ENCODE measurements around the gene MRTFB.

DNA sequence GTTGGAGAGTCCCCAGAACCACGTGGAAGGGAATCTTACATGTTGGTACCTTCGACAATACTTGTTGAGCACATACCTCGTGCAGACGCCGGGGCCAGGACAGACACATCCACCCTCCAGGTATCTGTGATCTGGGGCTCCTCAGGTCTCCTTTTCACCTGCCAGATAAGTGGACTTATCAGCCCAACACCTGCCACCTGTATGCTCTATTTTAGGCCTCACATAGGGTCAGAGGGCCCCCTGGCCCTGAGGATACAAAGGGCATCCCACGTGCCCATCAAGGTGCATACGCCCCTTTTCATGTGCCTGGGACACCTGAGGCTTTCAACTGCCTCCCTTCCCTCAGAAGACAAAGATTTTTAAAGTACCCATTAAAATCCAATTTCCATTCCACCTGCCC lies 212.7 kb downstream of the MRTFB start:
- TF ChIP-seq FOXA1 (IDR thresholded peaks at IDR 0.05) = no peak
- no peak for TF ChIP-seq CTBP1 (IDR thresholded peaks at IDR 0.05; ENCODE audit: borderline replicate concordance)
- no peak for TF ChIP-seq ELF4 (IDR thresholded peaks at IDR 0.05)
- TF ChIP-seq SUZ12 (IDR thresholded peaks at IDR 0.05) = no peak
- no peak for TF ChIP-seq FOXK2 (IDR thresholded peaks at IDR 0.05)
- no peak for TF ChIP-seq FOXM1 (IDR thresholded peaks at IDR 0.05; ENCODE audit: borderline replicate concordance)
- TF ChIP-seq BHLHE40 (IDR thresholded peaks at IDR 0.05; ENCODE audit: borderline replicate concordance) = no peak
- no peak for TF ChIP-seq ARNT (IDR thresholded peaks at IDR 0.05)
- TF ChIP-seq ZNF384 (IDR thresholded peaks at IDR 0.05) = no peak
- TF ChIP-seq, protein P1, sequence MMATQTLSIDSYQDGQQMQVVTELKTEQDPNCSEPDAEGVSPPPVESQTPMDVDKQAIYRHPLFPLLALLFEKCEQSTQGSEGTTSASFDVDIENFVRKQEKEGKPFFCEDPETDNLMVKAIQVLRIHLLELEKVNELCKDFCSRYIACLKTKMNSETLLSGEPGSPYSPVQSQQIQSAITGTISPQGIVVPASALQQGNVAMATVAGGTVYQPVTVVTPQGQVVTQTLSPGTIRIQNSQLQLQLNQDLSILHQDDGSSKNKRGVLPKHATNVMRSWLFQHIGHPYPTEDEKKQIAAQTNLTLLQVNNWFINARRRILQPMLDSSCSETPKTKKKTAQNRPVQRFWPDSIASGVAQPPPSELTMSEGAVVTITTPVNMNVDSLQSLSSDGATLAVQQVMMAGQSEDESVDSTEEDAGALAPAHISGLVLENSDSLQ (IDR thresholded peaks at IDR 0.05) = no peak
- TF ChIP-seq L3MBTL2 (conservative IDR thresholded peaks at IDR 0.05) = no peak

Measured in HEK293T (cell line).